Skeletal muscle satellite cell (primary cell): ENCODE results near the gene AMH.

Experiments
- H3K27me3 ChIP-seq: 2 replicates; pipeline ENCODE4 v1.7.0; 2013; ENCODE audit warnings: low read length; ENCODE audit not compliant: control insufficient read depth, insufficient read depth
- H3K36me3 ChIP-seq: 2 replicates; pipeline ENCODE4 v1.7.0; 2013; ENCODE audit warnings: mild to moderate bottlenecking, control low read depth, low read length; ENCODE audit not compliant: insufficient read depth
- H3K4me1 ChIP-seq: 2 replicates; pipeline ENCODE4 v1.7.0; 2013; ENCODE audit warnings: low read length; ENCODE audit not compliant: control insufficient read depth, insufficient read depth
- H3K4me2 ChIP-seq: 2 replicates; pipeline ENCODE4 v1.7.0; 2013; ENCODE audit warnings: mild to moderate bottlenecking, low read length
- H3K4me3 ChIP-seq: 2 replicates; pipeline ENCODE4 v1.7.0; 2013; ENCODE audit warnings: low read length
- H3K9ac ChIP-seq: 2 replicates; pipeline ENCODE4 v1.7.0; 2013; ENCODE audit warnings: mild to moderate bottlenecking, low read depth, low read length, moderate library complexity
- H3K9me3 ChIP-seq: replicated peaks from 2 replicates; pipeline ENCODE4 v1.7.0; 2013; ENCODE audit warnings: mild to moderate bottlenecking, control low read depth, low read length

Gene AMH

GRCh38 chr19:2223959-2224358, 25.2 kb upstream of the AMH start:
- Histone ChIP-seq H3K4me2 (no peak overlapping the region), H3K27me3 (no peaks in the 10 kb centered on the region), H3K36me3 (peaks cover 68% of the 10 kb centered on the region), H3K4me1 (peaks cover 3% of the 10 kb centered on the region), H3K4me3 (no peak overlapping the region), H3K9me3 (no peaks in the 10 kb centered on the region), H3K9ac (no peak overlapping the region)

GRCh38 chr19:2224754-2225349, 24.3 kb upstream of the AMH start:
- H3K4me1 ChIP-seq: peaks cover 3% of the 10 kb centered on the region
- H3K4me2 ChIP-seq: no peak overlapping the region
- no peak overlapping the region for H3K9ac ChIP-seq
- H3K9me3 ChIP-seq: no peaks in the 10 kb centered on the region
- peaks cover 70% of the 10 kb centered on the region for H3K36me3 ChIP-seq
- H3K4me3 ChIP-seq: no peak overlapping the region
- H3K27me3 ChIP-seq: no peaks in the 10 kb centered on the region

GRCh38 chr19:2225415-2226050, 23.6 kb upstream of the AMH start:
- peaks cover 69% of the 10 kb centered on the region for H3K36me3 ChIP-seq
- H3K27me3 ChIP-seq: no peaks in the 10 kb centered on the region
- no peak overlapping the region for H3K4me3 ChIP-seq
- no peak overlapping the region for H3K4me2 ChIP-seq
- H3K4me1 ChIP-seq: peaks cover 4% of the 10 kb centered on the region
- no peaks in the 10 kb centered on the region for H3K9me3 ChIP-seq
- no peak overlapping the region for H3K9ac ChIP-seq

- Histone ChIP-seq H3K27me3 (no peaks in the 10 kb centered on the region), H3K4me2 (no peak overlapping the region), H3K4me1 (peaks cover 9% of the 10 kb centered on the region), H3K36me3 (peaks cover 71% of the 10 kb centered on the region), H3K9me3 (no peaks in the 10 kb centered on the region), H3K9ac (no peak overlapping the region), H3K4me3 (no peak overlapping the region)
Observed at GRCh38 chr19:2226051-2226839, 22.9 kb upstream of the AMH start.

- no peak overlapping the region for H3K4me2 ChIP-seq
- H3K4me3 ChIP-seq: no peak overlapping the region
- H3K9me3 ChIP-seq: no peaks in the 10 kb centered on the region
- peaks cover 69% of the 10 kb centered on the region for H3K36me3 ChIP-seq
- no peak overlapping the region for H3K9ac ChIP-seq
- H3K27me3 ChIP-seq: no peaks in the 10 kb centered on the region
- H3K4me1 ChIP-seq: peaks cover 14% of the 10 kb centered on the region
Observed at GRCh38 chr19:2226840-2227360, 22.2 kb upstream of the AMH start.

GRCh38 chr19:2227415-2228156, 21.5 kb upstream of the AMH start:
- peaks cover 66% of the 10 kb centered on the region for H3K36me3 ChIP-seq
- no peaks in the 10 kb centered on the region for H3K27me3 ChIP-seq
- no peak overlapping the region for H3K9ac ChIP-seq
- no peak overlapping the region for H3K4me3 ChIP-seq
- H3K4me1 ChIP-seq: peaks cover 16% of the 10 kb centered on the region
- H3K9me3 ChIP-seq: no peaks in the 10 kb centered on the region
- H3K4me2 ChIP-seq: no peak overlapping the region

GRCh38 chr19:2228157-2229030, 20.7 kb upstream of the AMH start:
- Histone ChIP-seq H3K9ac (no peak overlapping the region), H3K36me3 (peaks cover 74% of the 10 kb centered on the region), H3K4me3 (no peak overlapping the region), H3K9me3 (no peaks in the 10 kb centered on the region), H3K27me3 (no peaks in the 10 kb centered on the region), H3K4me1 (peaks cover 16% of the 10 kb centered on the region), H3K4me2 (no peak overlapping the region)

GRCh38 chr19:2229103-2230032, 19.8 kb upstream of the AMH start:
- H3K4me2 ChIP-seq: no peak overlapping the region
- no peak overlapping the region for H3K9ac ChIP-seq
- no peak overlapping the region for H3K4me3 ChIP-seq
- H3K36me3 ChIP-seq: peaks cover 76% of the 10 kb centered on the region
- no peaks in the 10 kb centered on the region for H3K9me3 ChIP-seq
- H3K27me3 ChIP-seq: no peaks in the 10 kb centered on the region
- H3K4me1 ChIP-seq: peaks cover 23% of the 10 kb centered on the region

GRCh38 chr19:2230033-2230531, 19.0 kb upstream of the AMH start:
- Histone ChIP-seq H3K4me1 (peaks cover 27% of the 10 kb centered on the region), H3K27me3 (no peaks in the 10 kb centered on the region), H3K4me3 (no peak overlapping the region), H3K9ac (no peak overlapping the region), H3K9me3 (no peaks in the 10 kb centered on the region), H3K4me2 (no peak overlapping the region), H3K36me3 (peaks cover 70% of the 10 kb centered on the region)
